Measurements from ENCODE around the gene DLEC1.
"Not testable (repeated sequence)": the region's sequence is repeated elsewhere in the genome, so short reads cannot be mapped to it uniquely, and the experiment has no call there.

GRCh38 chr3:38134517-38135143 is 95.6 kb downstream of the DLEC1 start:
- TF ChIP-seq, protein P1, sequence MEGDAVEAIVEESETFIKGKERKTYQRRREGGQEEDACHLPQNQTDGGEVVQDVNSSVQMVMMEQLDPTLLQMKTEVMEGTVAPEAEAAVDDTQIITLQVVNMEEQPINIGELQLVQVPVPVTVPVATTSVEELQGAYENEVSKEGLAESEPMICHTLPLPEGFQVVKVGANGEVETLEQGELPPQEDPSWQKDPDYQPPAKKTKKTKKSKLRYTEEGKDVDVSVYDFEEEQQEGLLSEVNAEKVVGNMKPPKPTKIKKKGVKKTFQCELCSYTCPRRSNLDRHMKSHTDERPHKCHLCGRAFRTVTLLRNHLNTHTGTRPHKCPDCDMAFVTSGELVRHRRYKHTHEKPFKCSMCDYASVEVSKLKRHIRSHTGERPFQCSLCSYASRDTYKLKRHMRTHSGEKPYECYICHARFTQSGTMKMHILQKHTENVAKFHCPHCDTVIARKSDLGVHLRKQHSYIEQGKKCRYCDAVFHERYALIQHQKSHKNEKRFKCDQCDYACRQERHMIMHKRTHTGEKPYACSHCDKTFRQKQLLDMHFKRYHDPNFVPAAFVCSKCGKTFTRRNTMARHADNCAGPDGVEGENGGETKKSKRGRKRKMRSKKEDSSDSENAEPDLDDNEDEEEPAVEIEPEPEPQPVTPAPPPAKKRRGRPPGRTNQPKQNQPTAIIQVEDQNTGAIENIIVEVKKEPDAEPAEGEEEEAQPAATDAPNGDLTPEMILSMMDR (conservative IDR thresholded peaks at IDR 0.05; ENCODE audit: low read depth, low read length) = not testable (repeated sequence)
- TF ChIP-seq MAZ (IDR thresholded peaks at IDR 0.05; ENCODE audit: borderline replicate concordance, low read depth, low read length); MXI1 (IDR thresholded peaks at IDR 0.05; ENCODE audit: borderline replicate concordance, low read depth, low read length); POLR2A (IDR thresholded peaks at IDR 0.05; ENCODE audit: low read depth, low read length); RFX5 (IDR thresholded peaks at IDR 0.05; ENCODE audit: low read depth, low read length): not testable (repeated sequence)
